D721Med (cell line): ENCODE results near the gene CD1B.
"Not testable (repeated sequence)": the region's sequence is repeated elsewhere in the genome, so short reads cannot be mapped to it uniquely, and the experiment has no call there.

ENCODE experiments used
- DNase-seq: peaks from one replicate; pipeline ENCODE4 v3.0.0; 2011; ENCODE audit warnings: low spot score; ENCODE audit not compliant: insufficient read length
- FAIRE-seq: peaks from 2 replicates; lab custom pipeline; 2011; peaks lifted over from hg19 to GRCh38; lab: Jason Lieb, UNC
- CTCF ChIP-seq: IDR thresholded peaks from 2 replicates; pipeline ENCODE4 v1.5.1; 2012; ENCODE audit warnings: mild to moderate bottlenecking, control low read depth; ENCODE audit not compliant: insufficient read depth; ENCODE audit errors: missing control alignments

CD1B gene

GRCh38 chr1:158357441-158357840 lies 26.1 kb upstream of the CD1B start:
- no peak for FAIRE-seq
- no peak for DNase-seq
- TF ChIP-seq CTCF = no peak

- FAIRE-seq = no peak
- DNase-seq = no peak
- TF ChIP-seq CTCF = no peak
These were observed 25.3 kb upstream of the CD1B start for GRCh38 chr1:158356616-158357015.

GRCh38 chr1:158355773-158356285 lies 24.5 kb upstream of the CD1B start:
- FAIRE-seq = no peak
- TF ChIP-seq CTCF = no peak
- no peak for DNase-seq

- TF ChIP-seq CTCF = no peak
- FAIRE-seq = no peak
- DNase-seq = no peak
These were observed 22.9 kb upstream of the CD1B start for GRCh38 chr1:158354255-158354654.

GRCh38 chr1:158353303-158354075 lies 22.2 kb upstream of the CD1B start, which contains the start of gene CD1E:
TSS of gene CD1E (plus strand) at chr1:158353894. CDS start at chr1:158353989, 95 bp downstream.
- FAIRE-seq (no peak), DNase-seq (no peak)
- TF ChIP-seq CTCF = no peak

GRCh38 chr1:158348946-158349345 lies 17.6 kb upstream of the CD1B start:
- not testable (repeated sequence) for DNase-seq, FAIRE-seq

- not testable (repeated sequence) for DNase-seq, FAIRE-seq
These were observed 5.1 kb upstream of the CD1B start for GRCh38 chr1:158336413-158336812.

- DNase-seq = no peak
- no peak for TF ChIP-seq CTCF
- no peak for FAIRE-seq
These were observed 3.8 kb upstream of the CD1B start for GRCh38 chr1:158335213-158335532.
